ENCODE measurements around the gene NOTCH1.

NOTCH1 gene

GRCh38 chr9:136589766-136590763 is 44.2 kb upstream of the NOTCH1 start:
- H3K4me3 ChIP-seq (ENCODE audit: low read depth, low read length) = no peak overlapping the region
- in situ Hi-C loops (cut with HindIII; ENCODE audit: low sequenced_read_pairs) = no loop called here
- no peak for DNase-seq (ENCODE audit: low read depth, low spot score)
- TF ChIP-seq CTCF (IDR thresholded peaks at IDR 0.05; ENCODE audit: low read depth, low read length) = no peak

- in situ Hi-C loops (cut with HindIII; ENCODE audit: low sequenced_read_pairs) = no loop called here
- no peak for TF ChIP-seq CTCF (IDR thresholded peaks at IDR 0.05; ENCODE audit: low read depth, low read length)
- no peak for DNase-seq (ENCODE audit: low read depth, low spot score)
- H3K4me3 ChIP-seq (ENCODE audit: low read depth, low read length) = no peak overlapping the region
These were observed 43.0 kb upstream of the NOTCH1 start for GRCh38 chr9:136588663-136589464.

- DNase-seq (ENCODE audit: low read depth, low spot score) = peak; percentile 27
- in situ Hi-C loops (cut with HindIII; ENCODE audit: low sequenced_read_pairs) = no loop called here
- no peak for TF ChIP-seq CTCF (IDR thresholded peaks at IDR 0.05; ENCODE audit: low read depth, low read length)
- H3K4me3 ChIP-seq (ENCODE audit: low read depth, low read length) = no peak overlapping the region
These were observed 42.3 kb upstream of the NOTCH1 start for GRCh38 chr9:136587944-136588662.

GRCh38 chr9:136587145-136587943 is 41.5 kb upstream of the NOTCH1 start:
- DNase-seq (ENCODE audit: low read depth, low spot score) = peak; percentile 41
- TF ChIP-seq CTCF (IDR thresholded peaks at IDR 0.05; ENCODE audit: low read depth, low read length) = no peak
- in situ Hi-C loops (cut with HindIII; ENCODE audit: low sequenced_read_pairs) = no loop called here
- H3K4me3 ChIP-seq (ENCODE audit: low read depth, low read length) = no peak overlapping the region

- no peak for DNase-seq (ENCODE audit: low read depth, low spot score)
- TF ChIP-seq CTCF (IDR thresholded peaks at IDR 0.05; ENCODE audit: low read depth, low read length) = no peak
- in situ Hi-C loops (cut with HindIII; ENCODE audit: low sequenced_read_pairs) = no loop called here
- H3K4me3 ChIP-seq (ENCODE audit: low read depth, low read length) = no peak overlapping the region
These were observed 40.6 kb upstream of the NOTCH1 start for GRCh38 chr9:136586391-136586953.
